ENCODE data around the gene CCL8.

Gene CCL8

GRCh38 chr17:34319039-34319483 is at the start of gene CCL8:
CCL8 (plus strand) TSS chr17:34319435; CDS start chr17:34319502, 67 bp downstream.
- no peak for DNase-seq (ENCODE audit: low spot score)

DNA sequence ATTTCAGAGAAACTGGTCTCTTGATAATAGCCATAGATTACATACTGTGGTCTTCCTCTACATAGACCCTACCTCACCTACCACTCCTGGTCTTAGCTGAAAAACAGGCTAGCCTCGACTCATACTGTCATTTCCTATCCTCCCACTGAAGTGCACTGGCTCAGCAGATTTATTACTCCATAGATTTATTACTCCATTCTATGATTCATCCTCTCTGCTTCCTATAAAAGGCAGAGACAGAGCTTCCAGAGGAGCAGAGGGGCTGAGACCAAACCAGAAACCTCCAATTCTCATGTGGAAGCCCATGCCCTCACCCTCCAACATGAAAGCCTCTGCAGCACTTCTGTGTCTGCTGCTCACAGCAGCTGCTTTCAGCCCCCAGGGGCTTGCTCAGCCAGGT is 49.3 kb upstream of the CCL8 start, which contains the start of gene CCL7:
TSS of gene CCL7 (plus strand) at position 253 of the 400 bp plus-strand sequence. CDS start at position 323, 70 bp downstream.
- DNase-seq (ENCODE audit: low spot score): no peak

DNA sequence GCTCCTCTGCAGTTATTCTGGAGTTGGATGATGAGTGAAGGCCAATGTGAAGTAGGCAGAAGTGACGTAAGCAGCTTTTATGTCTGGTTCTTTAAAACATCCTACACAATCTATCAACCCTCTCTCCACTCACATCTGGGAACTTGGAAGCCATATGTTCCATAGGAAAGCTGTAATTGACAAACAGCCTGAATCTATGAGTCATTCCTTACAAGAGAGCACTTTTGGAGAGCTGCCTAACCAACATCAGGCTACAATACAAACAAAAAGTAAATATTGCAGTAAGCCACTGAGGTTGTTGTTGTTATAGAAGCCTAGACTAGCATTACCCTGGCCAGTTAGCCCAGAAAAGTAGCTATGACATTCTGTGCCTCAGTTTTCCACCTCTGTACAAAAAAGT is 43.4 kb upstream of the CCL8 start:
- no peak for DNase-seq (ENCODE audit: low spot score)

DNA sequence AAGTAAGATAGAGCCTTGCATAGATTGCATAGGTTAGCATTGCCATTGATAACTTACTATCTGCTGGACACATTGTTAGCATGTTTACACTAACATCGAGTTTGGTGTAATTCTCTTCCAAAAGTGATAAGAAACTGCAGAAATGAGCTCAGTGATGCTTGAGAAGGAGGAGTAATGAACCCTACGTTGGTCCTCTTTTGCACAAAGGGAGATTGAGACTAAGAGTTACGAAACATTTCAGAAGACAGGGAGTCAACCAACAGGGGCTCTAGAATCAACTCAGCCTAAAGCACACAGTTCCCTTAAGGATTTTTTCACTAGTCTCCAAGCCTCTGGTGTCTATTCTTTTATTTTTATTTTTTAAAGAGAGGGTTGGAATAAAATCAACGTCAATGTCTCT is 42.4 kb upstream of the CCL8 start:
- no peak for DNase-seq (ENCODE audit: low spot score)

DNA sequence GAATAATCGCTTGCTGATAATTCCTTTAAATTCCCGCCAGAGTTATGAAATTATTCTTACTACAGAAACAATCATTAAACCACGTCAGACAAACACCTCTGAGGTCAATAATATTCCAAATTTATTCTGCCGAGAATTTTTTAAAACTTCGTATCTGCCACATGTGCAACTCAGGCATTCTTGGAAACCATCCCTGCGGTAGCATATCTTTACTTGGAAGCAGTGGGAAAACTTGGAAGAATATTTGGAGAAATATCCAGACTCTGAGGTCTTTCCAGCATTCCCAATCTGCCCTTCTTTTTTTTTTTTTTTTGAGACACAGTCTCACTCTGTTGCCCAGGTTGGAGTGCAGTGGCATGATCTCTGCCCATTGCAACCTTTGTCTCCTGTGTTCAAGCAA is 35.7 kb upstream of the CCL8 start:
- no peak for DNase-seq (ENCODE audit: low spot score)

DNA sequence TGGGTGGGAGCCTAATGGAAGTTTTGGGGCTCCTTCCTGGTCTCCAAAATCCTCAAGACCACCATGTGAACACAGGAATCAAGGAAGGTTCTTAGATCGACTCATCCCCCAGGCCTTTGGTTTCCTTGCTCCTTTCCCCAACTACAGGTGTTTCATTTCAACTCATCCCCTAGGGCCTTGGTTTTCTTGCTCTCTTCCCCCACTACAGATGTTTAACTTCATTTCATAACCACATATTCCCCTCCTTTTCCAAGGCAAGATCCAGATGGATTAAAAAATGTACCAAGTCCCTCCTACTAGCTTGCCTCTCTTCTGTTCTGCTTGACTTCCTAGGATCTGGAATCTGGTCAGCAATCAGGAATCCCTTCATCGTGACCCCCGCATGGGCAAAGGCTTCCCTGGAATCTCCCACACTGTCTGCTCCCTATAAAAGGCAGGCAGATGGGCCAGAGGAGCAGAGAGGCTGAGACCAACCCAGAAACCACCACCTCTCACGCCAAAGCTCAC is 33.9 kb upstream of the CCL8 start, which contains the start of gene CCL11:
TSS of gene CCL11 (plus strand) at position 457 of the 507 bp plus-strand sequence. CDS start 67 bp downstream, outside the sequence.
- no peak for DNase-seq (ENCODE audit: low spot score)

- no peak for DNase-seq (ENCODE audit: low spot score)
Observed at GRCh38 chr17:34287875-34288274, 31.4 kb upstream of the CCL8 start.

GRCh38 chr17:34290586-34290985 is 28.6 kb upstream of the CCL8 start:
- DNase-seq (ENCODE audit: low spot score): no peak

DNA sequence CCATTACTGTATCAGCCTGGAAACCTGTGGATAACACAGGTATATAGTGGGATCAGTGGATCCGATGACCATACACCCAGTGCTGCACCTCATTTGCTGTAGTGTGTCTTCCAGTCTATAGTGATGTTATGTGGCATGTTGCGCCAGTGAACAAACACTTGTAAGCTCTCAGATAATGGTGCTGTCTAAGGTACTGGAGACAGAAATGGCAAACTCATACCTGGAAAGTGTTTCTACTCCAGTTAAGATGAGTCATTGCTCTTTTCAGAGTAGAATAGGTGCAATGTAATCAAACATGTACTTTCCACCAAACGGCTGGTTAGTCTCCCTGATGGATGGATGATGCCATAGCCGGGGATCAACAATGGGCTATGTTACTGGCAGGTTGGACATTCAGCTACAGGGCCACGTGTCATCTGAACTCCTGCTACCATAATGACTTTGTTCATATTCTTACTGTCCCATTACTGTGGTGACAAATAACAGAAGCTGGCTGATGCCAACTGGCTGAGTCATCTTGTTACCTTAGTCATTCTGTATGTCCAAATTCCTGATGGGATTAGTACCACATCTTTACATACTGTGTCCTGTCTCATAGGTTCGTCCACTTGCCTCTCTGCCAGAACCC is 27.4 kb upstream of the CCL8 start:
- DNase-seq (ENCODE audit: low spot score): no peak

DNA sequence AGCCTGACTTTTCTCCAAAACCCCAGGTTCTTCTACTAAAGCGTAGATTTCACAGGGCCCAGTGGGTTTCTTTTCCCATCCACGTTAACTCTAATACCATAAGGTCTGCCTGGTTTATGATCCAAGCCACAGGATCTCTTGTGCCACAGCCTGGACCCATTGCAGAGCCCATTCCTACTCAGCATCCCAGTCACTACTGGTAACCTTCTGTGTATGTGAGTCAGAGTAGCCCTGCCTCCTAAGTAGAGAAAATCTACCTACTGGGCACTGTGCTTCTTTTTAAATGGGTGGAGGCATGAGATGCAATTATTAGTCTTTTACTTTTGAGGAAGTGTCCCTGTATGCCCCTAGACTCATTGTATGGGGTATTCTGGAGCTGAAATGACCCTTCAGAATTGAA is 20.2 kb upstream of the CCL8 start:
- no peak for DNase-seq (ENCODE audit: low spot score)

DNA sequence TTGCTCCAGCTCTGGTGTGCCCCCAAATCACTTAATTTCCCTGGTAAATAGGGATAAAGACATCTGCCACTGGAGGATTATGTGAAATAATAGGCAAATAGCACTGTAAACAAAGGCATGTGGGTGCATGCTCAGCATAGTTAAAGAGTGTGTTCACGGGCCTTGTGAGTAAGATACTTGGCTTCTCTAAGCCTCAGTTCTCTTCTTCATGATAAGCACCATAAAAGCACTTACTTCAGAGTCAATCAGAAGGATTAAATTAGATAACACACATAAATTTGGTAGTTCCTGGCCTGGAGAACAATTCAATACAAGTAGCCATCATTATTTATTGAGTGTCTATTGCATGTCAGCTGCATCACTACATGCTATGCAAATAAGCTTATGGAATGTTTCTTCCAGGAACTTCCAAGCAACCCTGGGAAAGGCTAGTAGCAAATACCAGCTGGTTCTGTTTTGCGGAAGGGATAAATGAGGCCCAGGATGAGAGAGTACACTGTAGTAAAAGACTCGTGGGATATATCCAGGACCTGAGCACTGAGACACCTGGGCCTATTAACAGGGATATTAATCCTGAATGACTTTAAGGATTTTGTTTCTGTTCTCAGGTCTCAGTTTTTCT is 19.2 kb upstream of the CCL8 start:
- no peak for DNase-seq (ENCODE audit: low spot score)

GRCh38 chr17:34300652-34301370 is 18.4 kb upstream of the CCL8 start:
- DNase-seq (ENCODE audit: low spot score): no peak

DNA sequence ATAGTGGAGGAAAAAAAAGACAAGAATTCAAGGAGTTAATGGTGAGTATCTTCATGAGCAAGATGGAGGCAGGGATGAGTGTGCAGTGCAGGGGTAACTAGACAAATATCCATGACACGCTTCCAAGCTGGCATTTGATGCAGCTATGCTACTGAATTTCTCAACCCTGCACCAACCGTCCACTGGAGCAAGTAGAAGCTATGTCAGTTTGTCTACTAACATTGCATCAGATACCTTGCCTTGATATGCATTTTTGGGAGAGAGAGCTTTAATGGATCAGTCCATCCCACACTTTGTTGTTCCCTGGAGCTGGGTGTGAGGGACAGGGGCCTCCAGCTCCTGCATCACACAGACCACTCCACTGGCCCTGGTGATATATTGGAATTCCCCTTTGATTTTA is 17.2 kb upstream of the CCL8 start:
- DNase-seq (ENCODE audit: low spot score): no peak

- no peak for DNase-seq (ENCODE audit: low spot score)
Observed at GRCh38 chr17:34302636-34303035, 16.6 kb upstream of the CCL8 start.

DNA sequence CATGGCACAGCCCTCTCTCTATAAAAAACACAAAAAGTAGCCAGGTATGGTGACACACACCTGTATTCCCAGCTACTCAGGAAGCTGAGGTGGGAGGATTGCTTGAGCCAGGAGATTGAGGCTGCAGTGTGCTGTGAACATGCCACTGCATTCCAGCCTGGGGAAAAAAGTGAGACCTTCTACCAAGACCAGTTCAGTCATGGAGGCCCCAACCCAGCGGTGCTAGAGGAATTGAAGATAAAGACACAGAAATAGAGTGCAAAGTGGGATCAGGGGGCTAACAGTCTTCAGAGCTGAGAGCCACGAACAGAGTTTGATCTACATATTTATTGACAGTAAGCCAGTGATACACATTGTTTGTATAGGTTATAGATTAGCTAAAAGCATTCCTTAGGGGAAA is 15.6 kb upstream of the CCL8 start:
- DNase-seq (ENCODE audit: low spot score): no peak

- DNase-seq (ENCODE audit: low spot score): no peak
Observed at GRCh38 chr17:34305061-34305460, 14.2 kb upstream of the CCL8 start.

DNA sequence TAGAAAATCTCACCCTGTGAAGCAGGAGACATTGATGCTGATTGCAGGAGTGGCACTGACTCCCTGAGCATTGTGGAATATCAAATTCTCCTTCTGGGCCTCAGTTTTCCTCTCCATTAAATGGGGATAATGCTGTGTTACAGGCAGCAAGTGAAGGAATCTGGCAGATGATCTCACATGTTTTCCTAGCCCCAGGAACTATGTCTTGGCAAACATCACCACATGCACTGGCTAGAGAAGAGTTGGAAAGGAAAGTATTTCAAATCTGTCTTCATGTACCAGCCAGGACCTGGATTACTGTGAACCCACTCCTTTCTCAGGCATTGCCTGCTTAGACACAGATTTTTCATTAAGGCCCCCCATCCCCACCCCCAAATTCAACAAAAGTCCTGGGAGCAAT is 13.6 kb upstream of the CCL8 start:
- DNase-seq (ENCODE audit: low spot score): no peak

- DNase-seq (ENCODE audit: low spot score): no peak
Observed at GRCh38 chr17:34306466-34306865, 12.8 kb upstream of the CCL8 start.

- no peak for DNase-seq (ENCODE audit: low spot score)
Observed at GRCh38 chr17:34307110-34307509, 12.1 kb upstream of the CCL8 start.

- no peak for DNase-seq (ENCODE audit: low spot score)
Observed at GRCh38 chr17:34308371-34308770, 10.9 kb upstream of the CCL8 start.

DNA sequence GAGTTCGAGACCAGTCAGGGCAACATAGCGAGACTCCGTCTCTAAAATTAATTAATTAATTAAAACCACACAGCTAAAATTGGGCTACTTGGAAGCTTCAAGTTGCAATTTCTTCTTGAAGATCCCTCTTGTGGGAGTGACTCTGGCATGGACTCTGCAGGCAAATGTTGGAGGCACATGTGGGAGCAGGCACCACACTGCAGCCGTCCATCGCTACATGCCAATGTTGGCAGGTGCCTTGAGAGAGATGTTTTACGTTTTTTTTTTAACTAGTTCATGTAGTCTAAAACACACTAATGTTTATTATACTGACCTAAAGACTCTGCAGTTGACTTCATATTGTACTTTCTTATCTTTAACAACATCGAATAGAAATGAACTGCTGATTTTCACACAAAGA is 7.9 kb upstream of the CCL8 start:
- DNase-seq (ENCODE audit: low spot score): no peak

DNA sequence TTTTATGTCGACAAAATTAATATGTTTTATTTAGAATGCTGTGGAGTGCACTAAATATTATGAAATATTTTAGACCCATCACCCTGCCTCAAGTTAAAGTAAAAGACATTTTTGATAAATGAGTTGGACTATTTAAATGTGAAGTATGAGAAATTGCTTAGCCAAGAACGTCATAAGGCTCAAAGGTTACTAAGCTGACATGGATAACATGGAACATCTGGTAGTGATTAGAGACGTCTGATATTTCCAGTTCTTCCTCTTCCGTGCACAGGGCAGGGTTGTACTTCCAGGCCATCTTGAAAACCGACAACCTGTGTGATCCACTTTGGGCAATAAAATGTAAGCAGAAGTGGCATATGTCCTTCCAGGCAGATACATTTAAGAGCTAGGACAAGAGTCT is 7.2 kb upstream of the CCL8 start:
- no peak for DNase-seq (ENCODE audit: low spot score)

GRCh38 chr17:34313164-34313563 is 6.1 kb upstream of the CCL8 start:
- no peak for DNase-seq (ENCODE audit: low spot score)
